EL (cell line): ENCODE measurements around the gene ACOXL.

Source experiments
- DNase-seq: peaks from one replicate; pipeline ENCODE4 v3.0.0-alpha.2; 2016

ACOXL gene

GRCh38 chr2:110759411-110759810, 27.0 kb downstream of the ACOXL start:
- no peak for DNase-seq

- DNase-seq = no peak
Observed at GRCh38 chr2:110764931-110765330, 32.6 kb downstream of the ACOXL start.

GRCh38 chr2:110766291-110766690, 33.9 kb downstream of the ACOXL start:
- DNase-seq = no peak

GRCh38 chr2:110768591-110768990, 36.2 kb downstream of the ACOXL start:
- DNase-seq = no peak

GRCh38 chr2:110770404-110770958, 38.1 kb downstream of the ACOXL start:
- no peak for DNase-seq

- peak; percentile 34 for DNase-seq
Observed at GRCh38 chr2:110770959-110771431, 38.6 kb downstream of the ACOXL start.

GRCh38 chr2:110771547-110772382, 39.4 kb downstream of the ACOXL start:
- no peak for DNase-seq

- DNase-seq = no peak
Observed at GRCh38 chr2:110772383-110772755, 40.0 kb downstream of the ACOXL start.

- no peak for DNase-seq
Observed at GRCh38 chr2:110773401-110773921, 41.1 kb downstream of the ACOXL start.

- DNase-seq = no peak
Observed at GRCh38 chr2:110774701-110775100, 42.3 kb downstream of the ACOXL start.

GRCh38 chr2:110777531-110778311, 45.3 kb downstream of the ACOXL start:
- no peak for DNase-seq

GRCh38 chr2:110780461-110780860, 48.1 kb downstream of the ACOXL start:
- DNase-seq = no peak

- DNase-seq = no peak
Observed at GRCh38 chr2:110783196-110783873, 51.0 kb downstream of the ACOXL start.

- DNase-seq = no peak
Observed at GRCh38 chr2:110784047-110784631, 51.8 kb downstream of the ACOXL start.

- DNase-seq = no peak
Observed at GRCh38 chr2:110785439-110785838, 53.1 kb downstream of the ACOXL start.

GRCh38 chr2:110788976-110789375, 56.6 kb downstream of the ACOXL start:
- no peak for DNase-seq

GRCh38 chr2:110789706-110790105, 57.3 kb downstream of the ACOXL start:
- no peak for DNase-seq

- no peak for DNase-seq
Observed at GRCh38 chr2:110790907-110791306, 58.5 kb downstream of the ACOXL start.

- no peak for DNase-seq
Observed at GRCh38 chr2:110791435-110791834, 59.1 kb downstream of the ACOXL start.

GRCh38 chr2:110793034-110793433, 60.7 kb downstream of the ACOXL start:
- no peak for DNase-seq

- DNase-seq = no peak
Observed at GRCh38 chr2:110794390-110794789, 62.0 kb downstream of the ACOXL start.

- no peak for DNase-seq
Observed at GRCh38 chr2:110794951-110795350, 62.6 kb downstream of the ACOXL start.
